H1 (cell line): ENCODE measurements around the gene PEPD. TPM values are rescaled to one million over a fixed set of nuclear protein-coding genes. Genes with fewer than 3 reads are reported as not detected.

Source experiments
- CTCF ChIA-PET: fragments of 300-600 bp; sonication (Branson Sonifier 250); formaldehyde crosslinking; loops from one replicate; lab custom pipeline; 2021; ENCODE audit not compliant: partially characterized antibody; lab: Charles Lee
- POLR2A ChIA-PET: fragments of 300-600 bp; sonication (Branson Sonifier 250); formaldehyde crosslinking; loops from one replicate; lab custom pipeline; 2021; ENCODE audit warnings: inconsistent platforms; ENCODE audit not compliant: partially characterized antibody; lab: Charles Lee
- DNase-seq, 2 experiments: peaks; one replicate each; pipeline versions ENCODE4 v3.0.0 to v3.0.0-alpha.2; 2010 to 2022; ENCODE audit warnings: low spot score in 2 of 2, low read depth in 1 of 2, mixed read lengths in 1 of 2
- FAIRE-seq: peaks from 2 replicates; lab custom pipeline; 2011; peaks lifted over from hg19 to GRCh38; lab: Jason Lieb, UNC
- H2AFZ ChIP-seq: 2 replicates; pipeline ENCODE4 v1.8.1; 2012; ENCODE audit warnings: low read length, inconsistent platforms
- H2AK5ac ChIP-seq: 2 replicates; pipeline ENCODE4 v1.6.1; 2013; ENCODE audit warnings: low read depth, low read length
- H2BK120ac ChIP-seq: replicated peaks from 2 replicates; pipeline ENCODE3; 2013; ENCODE audit warnings: low read depth, low read length, inconsistent platforms
- H2BK12ac ChIP-seq: 2 replicates; pipeline ENCODE4 v1.6.1; 2013; ENCODE audit warnings: low read depth, low read length
- H2BK15ac ChIP-seq: 2 replicates; pipeline ENCODE4 v1.6.1; 2013; ENCODE audit warnings: low read length
- H2BK20ac ChIP-seq: 2 replicates; pipeline ENCODE4 v1.6.1; 2013; ENCODE audit warnings: low read length
- H2BK5ac ChIP-seq: 2 replicates; pipeline ENCODE4 v1.6.1; 2013; ENCODE audit warnings: low read depth, low read length
- H3K14ac ChIP-seq: 2 replicates; pipeline ENCODE4 v1.6.1; 2013; ENCODE audit warnings: inconsistent platforms; ENCODE audit not compliant: insufficient read length
- H3K18ac ChIP-seq: 2 replicates; pipeline ENCODE4 v1.6.1; 2013; ENCODE audit warnings: low read length; ENCODE audit errors: extremely low read depth
- H3K23ac ChIP-seq: 2 replicates; pipeline ENCODE4 v1.6.1; 2013; ENCODE audit warnings: inconsistent platforms; ENCODE audit not compliant: insufficient read length
- H3K23me2 ChIP-seq: 2 replicates; pipeline ENCODE4 v1.6.1; 2013; ENCODE audit warnings: low read depth, low read length
- H3K27ac ChIP-seq: 2 replicates; pipeline ENCODE4 v1.6.1; 2011; ENCODE audit warnings: low read depth, low read length, inconsistent platforms
- H3K27me3 ChIP-seq, 4 experiments: replicated peaks in 1 of 4; 1 replicate in 1 of 4; 2 replicates in 3 of 4; pipeline versions ENCODE4 v1.6.1 to v1.8.1; 2011 to 2013; ENCODE audit warnings: low read length in 3 of 4, mild to moderate bottlenecking in 3 of 4, inconsistent platforms in 2 of 4, mixed read lengths in 2 of 4, moderate library complexity in 1 of 4; ENCODE audit not compliant: control insufficient read depth in 3 of 4, insufficient read depth in 3 of 4; ENCODE audit errors: extremely low read depth in 1 of 4
- H3K36me3 ChIP-seq, 4 experiments: 2 replicates each; pipeline versions ENCODE4 v1.6.1 to v1.8.1; 2011 to 2013; ENCODE audit warnings: mild to moderate bottlenecking in 4 of 4, low read length in 3 of 4, moderate library complexity in 2 of 4, control low read depth in 1 of 4, inconsistent platforms in 1 of 4; ENCODE audit not compliant: insufficient read depth in 4 of 4, control insufficient read depth in 2 of 4
- H3K4ac ChIP-seq: replicated peaks from 2 replicates; pipeline ENCODE3; 2013; ENCODE audit warnings: low read length, low read depth, mixed read lengths, inconsistent platforms; ENCODE audit not compliant: insufficient read length
- H3K4me1 ChIP-seq, 4 experiments: replicated peaks in 1 of 4; 1 replicate in 1 of 4; 2 replicates in 3 of 4; pipeline versions ENCODE4 v1.6.1 to v1.8.1; 2011 to 2013; ENCODE audit warnings: low read length in 3 of 4, inconsistent platforms in 2 of 4, mixed read lengths in 1 of 4; ENCODE audit not compliant: insufficient read depth in 4 of 4, control insufficient read depth in 3 of 4
- H3K4me2 ChIP-seq, 2 experiments: 2 replicates each; pipeline versions ENCODE4 v1.6.1 to v1.8.1; 2011 to 2013; ENCODE audit warnings: low read depth in 2 of 2, low read length in 2 of 2, control low read depth in 1 of 2, inconsistent platforms in 1 of 2, mild to moderate bottlenecking in 1 of 2; ENCODE audit not compliant: insufficient read depth in 1 of 2
- H3K4me3 ChIP-seq, 4 experiments: fragments of 200-600, 300-600 bp in 1 of 4; sonication (generic), shearing (Covaris generic), sonication (Bioruptor Twin) in 1 of 4; 2 replicates each; pipeline versions ENCODE4 v1.5.1 to v1.8.1; 2011 to 2016; ENCODE audit warnings: low read length in 4 of 4, low read depth in 3 of 4, control low read depth in 2 of 4, inconsistent platforms in 2 of 4, mild to moderate bottlenecking in 2 of 4, mixed read lengths in 1 of 4, moderate library complexity in 1 of 4; ENCODE audit not compliant: insufficient read depth in 2 of 4; ENCODE audit errors: extremely low read depth in 1 of 4
- H3K56ac ChIP-seq: replicated peaks from 2 replicates; pipeline ENCODE3; 2013; ENCODE audit warnings: low read depth, mild to moderate bottlenecking, mixed read lengths, low read length, inconsistent platforms; ENCODE audit not compliant: insufficient read length
- H3K79me1 ChIP-seq: 2 replicates; pipeline ENCODE4 v1.6.1; 2013; ENCODE audit warnings: low read depth, low read length, control low read depth
- H3K79me2 ChIP-seq, 2 experiments: 2 replicates each; pipeline versions ENCODE4 v1.6.1 to v1.8.1; 2012 to 2013; ENCODE audit warnings: low read length in 2 of 2, mild to moderate bottlenecking in 2 of 2, inconsistent platforms in 1 of 2; ENCODE audit not compliant: insufficient read depth in 2 of 2, control insufficient read depth in 1 of 2
- H3K9ac ChIP-seq, 4 experiments: replicated peaks in 1 of 4; 1 replicate in 1 of 4; 2 replicates in 3 of 4; pipeline versions ENCODE4 v1.6.1 to v1.8.1; 2011 to 2013; ENCODE audit warnings: low read depth in 3 of 4, low read length in 3 of 4, control low read depth in 2 of 4, mild to moderate bottlenecking in 2 of 4, moderate library complexity in 2 of 4, inconsistent platforms in 1 of 4; ENCODE audit errors: extremely low read depth in 1 of 4
- H3K9me3 ChIP-seq, 2 experiments: 2 replicates each; pipeline versions ENCODE4 v1.6.1 to v1.8.1; 2012 to 2013; ENCODE audit warnings: mild to moderate bottlenecking in 2 of 2, moderate library complexity in 2 of 2, control low read depth in 1 of 2, inconsistent platforms in 1 of 2, low read depth in 1 of 2, low read length in 1 of 2, mixed read lengths in 1 of 2; ENCODE audit not compliant: insufficient read depth in 2 of 2
- H4K20me1 ChIP-seq, 2 experiments: replicated peaks in 1 of 2; 2 replicates each; pipeline versions ENCODE3 to v1.8.1; 2011 to 2013; ENCODE audit warnings: inconsistent platforms in 2 of 2, low read length in 2 of 2, mild to moderate bottlenecking in 1 of 2; ENCODE audit not compliant: insufficient read depth in 2 of 2, control insufficient read depth in 1 of 2
- H4K5ac ChIP-seq: 2 replicates; pipeline ENCODE4 v1.6.1; 2013; ENCODE audit warnings: low read length, low read depth, mixed read lengths, inconsistent platforms; ENCODE audit not compliant: insufficient read length
- H4K8ac ChIP-seq: 2 replicates; pipeline ENCODE4 v1.8.0; 2013; ENCODE audit warnings: mild to moderate bottlenecking, moderate library complexity, low read length, inconsistent platforms; ENCODE audit not compliant: insufficient read depth; ENCODE audit errors: extremely low read depth
- H4K91ac ChIP-seq: replicated peaks from 2 replicates; pipeline ENCODE3; 2013; ENCODE audit warnings: low read length, mixed read lengths, inconsistent platforms; ENCODE audit not compliant: insufficient read length
- EGR1 ChIP-seq: IDR thresholded peaks from 2 replicates; pipeline ENCODE4 v1.6.1; 2011; ENCODE audit warnings: low read depth, low read length, borderline replicate concordance
- FOSL1 ChIP-seq: IDR thresholded peaks from 2 replicates; pipeline ENCODE4 v1.6.1; 2011; ENCODE audit warnings: mild to moderate bottlenecking, low read depth, low read length, moderate library complexity; ENCODE audit not compliant: insufficient read depth
- GABPA ChIP-seq: IDR thresholded peaks from 2 replicates; pipeline ENCODE4 v1.6.1; 2011; ENCODE audit warnings: mild to moderate bottlenecking, low read length, moderate library complexity, borderline replicate concordance; ENCODE audit not compliant: insufficient read depth
- GTF2F1 ChIP-seq: IDR thresholded peaks from 2 replicates; pipeline ENCODE4 v1.6.1; 2012; ENCODE audit warnings: low read depth, low read length, improper control_type of control experiment, borderline replicate concordance
- KDM1A ChIP-seq: fragments of 200-600, 300-600 bp; sonication (generic); IDR thresholded peaks from 2 replicates; pipeline ENCODE4 v1.7.1; 2016; ENCODE audit warnings: mild to moderate bottlenecking, low read length, borderline replicate concordance
- NRF1 ChIP-seq: IDR thresholded peaks from 2 replicates; pipeline ENCODE4 v1.6.1; 2011; ENCODE audit warnings: mild to moderate bottlenecking, low read depth, low read length, improper control_type of control experiment
- RAD21 ChIP-seq, 2 experiments: IDR thresholded peaks in 1 of 2; conservative IDR thresholded peaks in 1 of 2; 2 replicates each; pipeline ENCODE4 v1.6.1; 2011; ENCODE audit warnings: low read depth in 2 of 2, low read length in 2 of 2, improper control_type of control experiment in 1 of 2, inconsistent platforms in 1 of 2, mild to moderate bottlenecking in 1 of 2, moderate library complexity in 1 of 2
- RNF2 ChIP-seq: fragments of 200-900, 300-1000 bp; sonication (generic); IDR thresholded peaks from 2 replicates; pipeline ENCODE4 v1.7.1; 2016; ENCODE audit warnings: borderline replicate concordance, low read depth, mild to moderate bottlenecking, antibody characterized with exemption, low read length; ENCODE audit not compliant: poor library complexity, severe bottlenecking; ENCODE audit errors: missing control alignments
- SIX5 ChIP-seq: IDR thresholded peaks from 2 replicates; pipeline ENCODE4 v1.6.1; 2011; ENCODE audit warnings: mild to moderate bottlenecking, low read depth, low read length
- SRF ChIP-seq: IDR thresholded peaks from 2 replicates; pipeline ENCODE4 v1.6.1; 2011; ENCODE audit warnings: mild to moderate bottlenecking, low read depth, low read length, moderate library complexity
- ZNF274 ChIP-seq: IDR thresholded peaks from 2 replicates; pipeline ENCODE4 v1.7.0; 2012; ENCODE audit warnings: low read length, borderline replicate concordance; ENCODE audit errors: extremely low read depth
- WGBS, 2 experiments: shearing (Covaris generic) in 1 of 2; methylation state at CpG; one replicate each; pipeline versions ENCODE4 v1.1.6 to v1.1.7; 2013 to 2015; ENCODE audit warnings: low lambda C conversion rate in 2 of 2, mixed read lengths in 2 of 2, inconsistent platforms in 1 of 2, low coverage in 1 of 2, missing lambda C conversion rate in 1 of 2; ENCODE audit not compliant: insufficient replicate concordance in 2 of 2, insufficient coverage in 1 of 2, insufficient read length in 1 of 2; ENCODE audit errors: extremely low coverage in 1 of 2, missing lambda C conversion rate in 1 of 2; 5-methylcytosine and 5-hydroxymethylcytosine counted together
- polyA plus RNA-seq, 7 experiments: library from polyadenylated mRNA; depleted of rRNA in 3 of 7; stranded (reverse) in 5 of 7; unstranded in 2 of 7; fragments of >200 nt in 5 of 7; fragments of 200-250 nt in 2 of 7; gene quantifications; 1 replicate in 5 of 7; 2 replicates in 1 of 7; 4 replicates in 1 of 7; pipeline versions ENCODE4 v1.2.1 to v1.2.3, GENCODE V29; 2011 to 2013; ENCODE audit warnings: missing spikeins in 2 of 7, mixed read lengths in 2 of 7
- total RNA-seq: library from RNA; stranded (reverse); fragmentation: NEBNext Ultra II Directional; extraction: Animal tissue kit (Norgen Biotek cat#: 25700); gene quantifications from 2 replicates; pipeline ENCODE4 v1.2.1, GENCODE V29; 2021

Gene PEPD
- total and polyA plus RNA-seq, 2 of the 8 experiments (the other 6 are each of a cell fraction or from before 2014, with no cell fraction given), result 84.1 to 178 TPM

DNA sequence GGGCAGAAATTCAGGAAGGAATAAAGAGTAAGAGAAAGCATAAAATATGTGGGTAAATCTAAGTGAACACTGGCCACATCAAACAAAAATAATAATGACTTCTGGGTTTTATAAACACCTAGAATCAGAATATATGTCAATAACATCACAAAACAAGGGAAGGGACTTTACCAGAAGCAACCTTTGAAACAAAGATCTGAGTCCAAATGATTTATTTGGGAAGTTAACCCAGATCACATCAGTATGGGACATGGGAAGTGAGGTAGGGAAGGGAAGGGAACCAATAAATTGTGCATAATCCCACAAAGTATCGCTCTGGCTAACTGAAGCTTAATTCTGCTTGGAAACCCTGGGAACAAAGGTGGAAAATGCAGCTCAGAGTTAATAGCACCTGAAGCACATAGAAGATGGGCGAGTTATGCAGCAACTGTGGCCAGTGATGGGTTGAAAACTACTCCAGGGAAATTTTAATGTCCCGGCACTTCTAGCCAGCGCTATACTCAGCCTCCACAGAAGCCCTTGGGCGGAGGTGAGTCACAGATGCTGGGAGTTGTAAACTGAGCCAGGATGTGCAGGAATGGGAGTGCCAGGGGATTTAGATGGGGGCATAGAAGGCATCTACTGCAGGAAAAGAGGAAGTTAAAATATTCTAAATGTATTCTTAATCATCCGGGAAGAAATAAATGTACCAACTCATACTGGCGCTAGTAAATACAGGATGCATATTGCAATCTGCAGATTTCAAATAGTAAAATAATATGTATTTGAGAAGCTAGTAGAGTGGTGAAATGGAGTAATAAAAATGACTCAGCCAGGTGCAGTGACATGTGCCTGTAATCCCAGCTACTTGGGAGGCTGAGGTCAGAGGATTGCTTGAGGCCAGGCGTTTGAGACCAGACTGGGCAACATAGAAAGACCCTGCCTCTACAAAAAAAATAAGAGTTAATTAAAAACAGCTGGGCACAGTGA, 182.3 kb downstream of the PEPD start:
- CTCF ChIA-PET, result interaction anchor here (1.5 to 1.7 kb wide), 2 partner anchors 16 to 61 kb away, joined by 3 to 4 read pairs; no protein-coding TSS in a partner anchor
- WGBS, 2 experiments, result 92% methylated on average over 8 of the region's 8 CpGs; no CpG with 5 or more reads in 1 of the 2 experiments
- no peak for FAIRE-seq
- TF ChIP-seq SIX5 (no peak), FOSL1 (no peak), ZNF274 (no peak), GTF2F1 (no peak), RAD21 (IDR thresholded peaks at IDR 0.05 in 1 of 2, conservative IDR thresholded peaks at IDR 0.05 in 1 of 2; ENCODE audit: low read depth in 2 of 2, low read length in 2 of 2) (no peak), SRF (no peak), RNF2 (no peak), GABPA (no peak), NRF1 (no peak), KDM1A (no peak), EGR1 (no peak)

More for the DNA sequence above, 182.3 kb downstream of the PEPD start:
- H2AK5ac ChIP-seq, result no peak overlapping the region
- no peak overlapping the region for H2BK5ac ChIP-seq
- H3K23me2 ChIP-seq, result no peaks in the 10 kb centered on the region
- no peaks in the 10 kb centered on the region; a peak in 1 of 7 replicates for H3K4me1 ChIP-seq
- no peak overlapping the region for H3K56ac ChIP-seq
- no peaks in the 10 kb centered on the region for H4K20me1 ChIP-seq
- POLR2A ChIA-PET, result no interaction called here
- H3K14ac ChIP-seq, result no peak overlapping the region
- H3K36me3 ChIP-seq, result no peaks in the 10 kb centered on the region
- no peak overlapping the region for H4K5ac ChIP-seq
- H3K4ac ChIP-seq, result no peak overlapping the region
- no peak overlapping the region for H3K4me3 ChIP-seq
- H3K79me2 ChIP-seq, result no peaks in the 10 kb centered on the region
- H2BK120ac ChIP-seq, result no peak overlapping the region
- DNase-seq, result no peak
- no peak overlapping the region for H3K4me2 ChIP-seq
- no peak overlapping the region for H4K8ac ChIP-seq
- no peak overlapping the region for H2BK15ac ChIP-seq
- no peaks in the 10 kb centered on the region for H3K9me3 ChIP-seq
- H3K9ac ChIP-seq, result no peak overlapping the region
- H3K27me3 ChIP-seq, result no peaks in the 10 kb centered on the region
- H2BK20ac ChIP-seq, result no peak overlapping the region
- H2BK12ac ChIP-seq, result no peak overlapping the region
- no peak overlapping the region for H3K18ac ChIP-seq
- H3K79me1 ChIP-seq, result no peaks in the 10 kb centered on the region
- no peak overlapping the region for H3K27ac ChIP-seq
- H3K23ac ChIP-seq, result no peak overlapping the region
- H2AFZ ChIP-seq, result no peak overlapping the region
- no peak overlapping the region for H4K91ac ChIP-seq
